ENCODE data around the gene WDTC1. TPM values are rescaled to one million over a fixed set of nuclear protein-coding genes. Genes with fewer than 3 reads are reported as not detected.
"Not testable (repeated sequence)": the region's sequence is repeated elsewhere in the genome, so short reads cannot be mapped to it uniquely, and the experiment has no call there.

WDTC1 gene
- total RNA-seq, 1 donor from 2014 or later: 36.2 TPM

- Histone ChIP-seq H3K4me1 (no peaks in the 10 kb centered on the region), H3K4me3 (no peak overlapping the region), H3K9me3 (no peaks in the 10 kb centered on the region), H3K27ac (no peak overlapping the region), H3K27me3 (no peaks in the 10 kb centered on the region), H3K36me3 (peaks cover 16 to 42% of the 10 kb centered on the region in 2 donors)
- peak; percentile 52 to 83 (median 77) for TF ChIP-seq CTCF (IDR thresholded peaks at IDR 0.05)
- intact Hi-C loops (cut with DNase I): loop anchor here (1.0 to 10.0 kb wide), 3 partner anchors 86 to 240 kb away; no protein-coding TSS in a partner anchor
- DNase-seq (ENCODE audit: low spot score in 2 of 2): peak; percentile 38 to 90
Measured at GRCh38 chr1:27284425-27285273, 50.2 kb downstream of the WDTC1 start.

- Histone ChIP-seq H3K36me3 (peaks cover 17 to 46% of the 10 kb centered on the region in 2 donors), H3K4me1 (no peaks in the 10 kb centered on the region), H3K27me3 (no peaks in the 10 kb centered on the region), H3K27ac (no peak overlapping the region), H3K9me3 (no peaks in the 10 kb centered on the region), H3K4me3 (no peak overlapping the region)
- no peak for TF ChIP-seq CTCF (IDR thresholded peaks at IDR 0.05)
- DNase-seq (ENCODE audit: low spot score in 2 of 2): no peak
- intact Hi-C loops (cut with DNase I): loop anchor here (2.0 to 10.0 kb wide), 2 partner anchors 86 to 240 kb away; no protein-coding TSS in a partner anchor
Measured at GRCh38 chr1:27285274-27285660, 50.8 kb downstream of the WDTC1 start.

GRCh38 chr1:27285821-27286220, 51.4 kb downstream of the WDTC1 start:
- H3K4me1 ChIP-seq; H3K9me3 ChIP-seq; H3K27me3 ChIP-seq; H3K27ac ChIP-seq; DNase-seq (ENCODE audit: low spot score in 2 of 2); H3K4me3 ChIP-seq: not testable (repeated sequence)
- intact Hi-C loops (cut with DNase I): loop anchor here (2.0 to 10.0 kb wide), 2 partner anchors 87 to 241 kb away; no protein-coding TSS in a partner anchor
- H3K36me3 ChIP-seq: peaks cover 23 to 52% of the 10 kb centered on the region in 2 donors

GRCh38 chr1:27289125-27289524, 54.7 kb downstream of the WDTC1 start:
- peaks cover 36 to 70% of the 10 kb centered on the region in 2 donors for H3K36me3 ChIP-seq
- not testable (repeated sequence) for H3K27ac ChIP-seq; DNase-seq (ENCODE audit: low spot score in 2 of 2); H3K27me3 ChIP-seq; H3K9me3 ChIP-seq; H3K4me3 ChIP-seq; H3K4me1 ChIP-seq
- intact Hi-C loops (cut with DNase I): loop anchor here (10.0 kb wide), 1 partner anchor 244 kb away; no protein-coding TSS in a partner anchor

GRCh38 chr1:27290581-27290980, 56.1 kb downstream of the WDTC1 start:
- H3K27me3 ChIP-seq: no peaks in the 10 kb centered on the region
- no peak for TF ChIP-seq CTCF (IDR thresholded peaks at IDR 0.05)

GRCh38 chr1:27292106-27292505, 57.7 kb downstream of the WDTC1 start:
- H3K4me3 ChIP-seq: no peak overlapping the region
- DNase-seq (ENCODE audit: low spot score in 2 of 2): no peak
- H3K9me3 ChIP-seq: no peaks in the 10 kb centered on the region
- no peaks in the 10 kb centered on the region for H3K4me1 ChIP-seq
- peaks cover 54 to 74% of the 10 kb centered on the region in 2 donors for H3K36me3 ChIP-seq
- no peak overlapping the region for H3K27ac ChIP-seq
- no peaks in the 10 kb centered on the region for H3K27me3 ChIP-seq
- intact Hi-C loops (cut with DNase I): no loop called here
- TF ChIP-seq CTCF (IDR thresholded peaks at IDR 0.05): no peak

More at GRCh38 chr1:27290581-27290980, 56.1 kb downstream of the WDTC1 start:
- Histone ChIP-seq H3K4me1 (no peaks in the 10 kb centered on the region), H3K9me3 (no peaks in the 10 kb centered on the region), H3K27ac (no peak overlapping the region), H3K36me3 (peaks cover 47 to 77% of the 10 kb centered on the region in 2 donors), H3K4me3 (no peak overlapping the region)
- DNase-seq (ENCODE audit: low spot score in 2 of 2): no peak
- intact Hi-C loops (cut with DNase I): no loop called here
